Fibroblast of upper back skin (primary cell): ENCODE data around the gene PUDP.

Experiments used
- DNase-seq: peaks from one replicate; pipeline ENCODE4 v3.0.0-alpha.2; 2013

The PUDP gene

DNA sequence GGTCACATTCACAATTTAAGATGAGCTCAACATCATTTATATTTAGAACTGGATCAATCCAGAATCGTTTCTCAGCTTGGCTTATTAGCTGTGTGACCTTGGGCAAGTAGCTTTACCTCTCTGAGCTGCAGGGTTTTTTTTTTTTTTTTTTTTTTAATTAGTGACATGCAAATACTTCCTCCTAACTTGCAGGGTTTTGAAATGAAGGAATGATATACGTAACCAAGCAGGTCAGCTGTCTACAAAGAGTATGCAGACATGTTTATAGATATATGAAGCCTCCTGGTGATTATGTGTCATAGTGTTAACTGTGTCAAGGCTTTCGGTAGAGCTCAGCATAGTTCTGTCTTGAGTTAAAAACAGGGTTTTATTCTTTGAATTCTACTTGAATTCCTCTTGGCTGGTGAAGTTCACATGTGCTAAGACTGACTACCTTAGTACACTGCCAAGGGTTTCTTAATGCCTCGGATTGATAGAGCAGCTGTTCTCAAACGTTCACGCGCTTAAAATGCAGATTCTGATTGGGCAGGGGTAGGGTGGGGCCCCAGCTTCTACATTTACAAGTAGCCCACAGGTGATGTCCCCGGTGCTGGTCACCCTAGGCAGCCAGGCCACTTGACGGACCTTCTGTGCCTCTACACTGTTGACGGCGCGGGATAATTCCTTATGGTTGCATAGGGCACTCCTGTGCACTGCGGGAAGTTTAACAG lies 1.1 kb downstream of the PUDP start:
- no peak for DNase-seq

DNA sequence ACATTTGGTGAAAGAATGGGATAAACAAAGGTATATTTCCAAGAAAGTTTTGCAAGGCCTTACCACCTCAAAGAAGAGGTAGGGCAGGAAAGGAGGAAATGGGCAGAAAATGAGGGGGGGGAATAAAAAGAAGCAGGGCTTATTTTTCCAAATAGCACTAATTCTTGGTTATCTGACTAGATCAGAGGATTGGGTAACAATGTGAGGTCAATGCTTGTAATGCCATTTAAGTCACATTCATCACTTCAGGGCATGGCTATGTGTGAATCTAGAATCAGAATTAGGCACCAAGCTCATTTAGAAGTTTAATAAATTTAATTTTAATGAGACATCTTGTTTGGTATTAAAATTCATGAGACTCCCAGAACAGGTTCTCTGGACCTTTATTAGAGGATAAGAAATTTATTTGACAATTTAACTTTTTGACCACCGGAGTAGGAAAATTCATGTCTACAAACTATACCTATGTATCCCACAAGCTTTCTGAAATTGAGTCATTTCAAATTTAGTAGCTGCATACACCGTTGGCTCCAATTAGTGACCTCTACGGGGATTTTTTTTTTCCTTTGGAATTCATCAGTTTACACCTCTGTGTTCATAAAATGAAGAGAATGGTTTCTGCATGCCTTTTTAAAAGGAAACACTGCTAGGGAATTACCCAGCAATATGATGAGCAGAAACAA lies 1.8 kb downstream of the PUDP start:
- DNase-seq: no peak

DNA sequence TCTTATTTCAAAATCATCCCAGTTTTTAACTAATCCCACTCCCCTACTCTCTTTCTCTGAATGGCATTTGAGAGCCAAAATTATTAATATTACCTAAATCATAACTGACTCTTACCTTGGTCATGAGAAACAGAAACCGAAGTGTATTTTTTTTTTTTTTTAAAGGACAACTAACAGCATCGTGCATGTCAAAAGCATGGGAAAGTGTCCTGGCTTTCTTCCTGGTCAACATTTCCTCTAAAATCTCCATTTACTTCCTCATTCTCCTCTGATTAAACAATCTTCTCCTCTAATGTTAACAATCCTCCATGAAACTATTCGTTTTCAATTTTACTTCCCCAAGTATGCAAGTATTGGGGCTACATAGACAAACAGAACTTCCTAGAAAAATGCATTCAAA lies 2.5 kb downstream of the PUDP start:
- DNase-seq: no peak

DNA sequence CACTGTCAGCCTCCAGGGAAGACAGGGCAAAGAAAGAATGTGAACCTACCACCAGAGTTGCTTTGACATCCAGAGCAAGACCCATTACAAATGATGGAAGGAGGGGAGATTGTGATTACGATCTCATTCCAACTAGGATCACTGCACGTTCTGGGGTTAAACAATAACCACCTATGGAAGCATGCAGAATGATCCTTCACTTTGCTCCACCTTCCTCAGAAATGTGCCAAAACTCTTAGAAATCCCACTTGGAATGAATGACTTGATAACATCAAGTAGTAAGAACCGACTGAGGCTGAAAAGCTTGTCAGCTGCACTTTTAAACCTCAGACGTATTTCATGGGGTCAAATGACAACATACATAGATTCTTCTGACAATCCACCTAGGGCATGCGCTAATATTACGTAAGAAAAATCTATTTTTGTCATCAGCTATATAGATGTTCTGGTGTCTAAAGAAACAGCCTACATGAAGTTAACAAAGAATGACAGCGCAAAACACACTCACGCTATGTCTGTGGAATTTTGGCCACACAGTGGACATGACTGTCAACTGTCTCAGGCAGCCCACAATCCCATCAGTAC lies 3.9 kb downstream of the PUDP start:
- DNase-seq: peak; percentile 11

DNA sequence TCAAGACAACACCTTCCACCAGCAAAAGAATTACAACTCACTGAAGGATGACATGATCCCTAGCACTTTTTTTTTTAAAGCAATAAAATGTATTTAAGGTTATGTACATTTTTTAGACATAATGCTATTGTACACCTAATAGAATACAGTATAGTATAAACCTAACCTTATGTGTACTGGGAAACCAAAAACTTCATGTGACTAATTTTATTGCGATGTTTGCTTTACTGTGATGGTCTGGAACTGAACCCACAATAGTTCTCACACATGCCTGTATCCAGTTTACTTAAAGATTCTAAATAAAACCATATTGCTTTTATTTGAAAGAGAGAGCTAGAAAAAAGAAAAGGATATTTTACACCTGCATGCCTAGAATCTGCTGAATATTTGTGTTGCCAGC lies 4.9 kb downstream of the PUDP start:
- no peak for DNase-seq

DNA sequence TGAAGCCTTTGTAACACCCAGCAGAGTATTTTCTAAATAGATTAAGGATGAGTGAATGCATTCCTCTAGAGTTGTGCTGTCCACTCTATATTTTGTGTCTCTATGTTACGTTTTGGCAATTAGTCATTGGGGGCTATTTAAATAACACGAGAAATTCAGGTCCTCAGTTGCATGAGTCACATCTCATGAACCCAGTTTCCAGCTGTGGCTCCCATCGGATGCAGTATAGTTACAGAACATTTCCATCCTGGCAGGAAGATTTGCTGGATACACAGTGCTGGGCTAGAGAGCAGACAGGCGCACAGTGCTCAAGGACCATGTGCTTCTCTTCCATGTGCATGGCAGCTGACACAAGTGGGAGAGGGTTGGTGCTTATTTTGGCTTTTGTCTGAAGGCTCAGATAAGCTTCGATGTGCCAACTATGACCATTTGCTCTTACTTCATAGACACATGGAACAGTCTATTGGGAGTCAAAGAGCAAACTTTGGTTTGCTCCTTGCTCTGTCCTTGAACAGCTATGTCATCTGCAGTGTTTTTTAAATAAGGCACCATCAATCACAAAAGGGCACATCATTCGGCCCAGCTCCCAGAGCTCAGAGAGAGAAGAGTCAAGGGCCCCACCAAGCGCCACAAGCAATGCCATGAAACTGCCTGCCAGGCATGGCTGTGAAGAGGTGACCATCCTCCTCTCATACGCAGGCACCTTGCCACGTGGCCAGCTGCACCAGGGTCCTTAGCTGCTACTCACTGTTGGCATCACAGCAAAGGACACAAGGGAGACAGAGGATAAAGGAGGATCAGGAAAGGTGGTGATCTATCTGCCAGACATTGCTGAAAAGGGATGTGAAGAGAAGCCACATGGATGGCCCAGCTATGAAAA lies 8.5 kb downstream of the PUDP start:
- peak; percentile 87 for DNase-seq

DNA sequence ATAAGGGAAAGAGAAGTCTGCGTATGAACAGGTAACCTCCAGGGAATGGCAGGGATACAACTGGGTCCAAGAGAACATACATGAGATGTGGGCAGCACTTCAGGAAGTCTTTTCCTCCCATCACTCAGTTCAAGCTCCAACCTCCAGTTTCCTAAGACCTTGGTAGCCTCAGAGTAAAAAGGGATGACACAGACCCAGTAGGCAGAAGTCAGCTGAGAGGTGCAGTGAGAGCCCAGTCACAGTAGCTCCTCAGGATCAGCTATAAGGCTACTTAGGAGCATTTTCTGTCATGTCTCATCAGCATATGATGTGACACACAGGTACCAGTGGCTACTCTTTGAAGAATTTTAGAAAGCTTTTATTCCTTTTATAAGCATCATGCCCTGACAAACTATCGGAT lies 13.0 kb downstream of the PUDP start:
- no peak for DNase-seq

DNA sequence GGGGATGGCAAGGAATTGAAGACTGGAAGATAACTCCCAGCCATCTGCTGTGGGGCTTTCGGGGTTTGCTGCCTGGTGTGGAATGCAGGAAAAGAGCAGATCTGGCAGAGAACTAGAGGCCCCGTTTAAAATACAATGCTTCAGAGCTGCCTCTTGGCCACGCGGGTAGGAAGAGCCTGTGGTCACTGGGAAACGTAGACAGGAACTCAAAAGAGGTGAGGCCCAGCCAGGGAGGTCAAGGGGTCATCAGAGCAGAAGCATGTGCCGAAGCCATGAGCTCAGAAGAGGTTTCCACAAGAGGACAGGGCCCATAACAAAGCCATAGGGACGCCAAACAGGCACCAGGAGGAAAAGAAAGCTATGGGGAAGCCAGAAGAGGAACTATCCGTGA lies 14.9 kb downstream of the PUDP start:
- DNase-seq: peak; percentile 34

DNA sequence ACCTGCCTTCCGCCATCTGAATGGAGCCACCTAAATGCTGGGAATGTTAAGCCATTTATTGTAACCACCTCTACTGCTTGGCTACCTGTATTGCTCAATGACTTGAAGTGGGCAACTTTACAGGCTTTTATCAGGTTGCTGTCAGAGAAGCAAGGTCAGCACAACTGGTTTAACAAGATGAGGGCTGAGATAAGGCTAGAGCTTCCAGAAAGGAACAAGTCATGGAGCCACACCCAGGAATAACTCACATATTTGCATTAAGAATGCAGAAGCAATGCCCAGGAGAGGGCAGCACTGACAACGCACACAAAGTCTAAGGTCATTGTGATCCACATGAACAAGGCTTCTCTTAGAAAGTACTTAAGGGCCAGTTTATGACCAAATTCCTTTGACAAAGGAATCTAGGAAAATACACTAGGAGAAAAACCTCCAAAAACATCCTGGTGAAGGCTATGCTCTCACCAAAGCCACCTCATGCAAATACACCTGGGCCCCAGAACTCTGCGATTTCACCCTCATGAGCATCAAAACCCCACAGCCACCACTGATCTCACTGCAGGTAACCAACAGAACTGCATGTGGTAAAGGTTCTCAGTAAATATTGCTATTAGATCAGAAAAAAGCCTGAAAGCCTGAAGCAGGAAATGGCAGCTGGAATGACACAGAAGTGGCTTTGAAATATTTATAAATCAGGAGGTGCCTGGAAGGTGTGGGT lies 15.5 kb downstream of the PUDP start:
- DNase-seq: peak; percentile 71

DNA sequence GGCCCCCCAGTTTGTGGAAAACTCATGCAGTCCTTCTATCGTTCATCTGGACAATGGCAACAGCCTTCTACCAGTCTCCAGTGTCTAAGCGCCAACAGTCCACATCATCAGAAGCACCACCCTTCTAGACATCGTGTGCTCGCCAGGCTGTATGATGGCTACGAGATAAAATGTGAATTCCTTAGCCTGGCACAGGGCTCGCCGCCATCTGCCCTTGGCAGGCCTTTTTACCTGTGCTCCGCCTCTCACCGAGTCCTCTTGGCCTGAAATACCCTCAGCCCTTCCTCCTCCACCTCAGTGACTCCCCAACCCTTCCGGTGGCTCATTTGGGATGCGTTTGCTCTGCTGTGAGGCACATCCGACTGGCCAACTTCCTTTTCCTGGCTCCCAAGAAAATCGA lies 16.3 kb downstream of the PUDP start:
- no peak for DNase-seq

DNA sequence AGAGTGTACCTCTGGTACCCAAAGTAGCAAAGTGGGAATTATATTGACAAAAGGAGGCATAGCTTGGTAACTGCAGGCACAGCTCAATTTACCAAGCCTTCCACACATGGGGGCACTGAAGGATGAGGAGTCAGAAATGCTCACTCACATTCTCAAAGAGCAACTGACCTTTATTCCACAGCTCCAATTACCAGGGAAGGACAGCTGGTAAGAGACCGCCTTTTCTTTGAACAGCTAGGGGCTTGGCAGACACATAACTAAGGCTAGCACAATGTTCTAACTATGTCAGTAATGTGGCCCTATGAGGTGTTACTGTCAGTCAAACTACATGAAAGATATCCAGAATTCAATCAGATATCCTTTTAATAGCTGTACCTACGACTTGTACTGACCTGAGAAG lies 20.9 kb downstream of the PUDP start:
- DNase-seq: no peak

DNA sequence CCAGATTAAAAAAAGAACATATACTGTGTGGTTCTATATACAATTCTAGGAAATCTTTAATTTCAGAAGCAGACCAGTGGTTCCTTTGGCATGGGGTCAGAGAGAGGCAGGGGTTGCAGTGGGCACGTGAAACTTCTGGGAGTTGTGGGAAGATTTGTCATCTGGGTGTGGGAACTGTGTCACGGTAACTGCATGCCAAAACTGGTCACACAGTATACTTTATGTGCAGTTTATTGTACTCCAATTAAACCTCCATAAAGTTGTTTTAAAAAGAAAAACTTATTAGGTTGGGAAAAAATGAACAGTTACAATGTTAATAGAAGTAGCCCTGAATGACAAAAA lies 27.1 kb downstream of the PUDP start:
- DNase-seq: no peak

DNA sequence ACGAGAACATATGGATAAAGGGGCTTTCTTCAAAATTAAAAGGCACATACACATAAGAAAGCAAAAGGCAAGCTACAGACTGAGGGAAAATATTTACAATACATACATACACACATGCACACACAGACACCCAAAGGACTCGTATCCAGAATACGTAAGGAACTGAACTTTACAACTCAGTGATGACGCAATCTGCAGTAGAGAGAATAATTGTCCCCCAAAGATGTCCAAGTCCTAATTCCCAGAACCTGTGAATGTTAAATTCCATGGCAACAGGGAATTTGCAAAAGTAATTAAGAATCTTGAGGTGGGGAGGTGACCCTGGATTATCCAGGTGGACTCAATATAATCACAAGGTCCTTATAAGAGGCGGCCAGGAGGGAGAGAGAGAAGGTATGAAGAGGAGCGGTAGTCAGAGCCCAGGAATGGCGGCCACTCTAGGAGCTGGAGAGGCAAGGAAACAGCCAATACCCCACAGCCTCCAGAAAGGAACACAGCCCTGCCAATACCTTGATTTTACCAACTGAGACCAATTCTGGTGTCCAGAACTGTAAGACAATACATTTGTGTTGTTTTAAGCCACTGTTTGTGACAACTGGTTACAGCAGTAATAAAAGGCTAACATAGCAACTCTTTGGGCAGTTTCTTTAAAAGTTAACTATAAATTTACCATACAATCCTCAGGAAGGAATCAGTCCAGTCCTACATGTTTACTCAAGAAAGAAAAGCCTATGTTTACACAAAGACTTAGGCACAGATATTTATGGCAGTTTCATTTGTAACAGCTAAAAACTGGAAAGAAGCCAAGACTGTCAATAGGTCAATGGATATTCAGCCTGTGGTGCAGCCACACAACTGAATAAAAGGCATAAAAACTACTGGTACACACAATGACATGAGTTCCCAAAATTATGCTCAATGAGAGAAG lies 27.7 kb downstream of the PUDP start:
- no peak for DNase-seq

DNA sequence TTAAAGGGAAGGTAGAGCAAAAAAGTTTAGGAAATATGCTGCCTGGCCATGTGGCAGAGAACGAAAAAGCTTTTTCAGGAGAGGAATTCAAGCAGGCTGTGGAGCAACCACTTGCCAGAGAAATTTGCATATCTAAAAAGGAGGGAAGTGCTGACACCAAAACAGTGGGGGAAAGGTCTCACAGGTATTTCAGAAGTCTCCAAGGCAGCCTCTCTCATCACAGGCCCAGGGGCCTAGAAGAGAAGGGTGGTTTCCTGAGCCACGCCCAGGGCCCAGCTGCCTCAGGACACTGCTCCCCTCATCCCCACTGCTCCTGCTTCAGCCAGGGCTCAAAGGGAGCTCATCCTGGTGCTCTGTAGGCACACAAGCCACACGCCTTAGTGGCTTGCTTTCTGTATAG lies 30.4 kb downstream of the PUDP start:
- no peak for DNase-seq

DNA sequence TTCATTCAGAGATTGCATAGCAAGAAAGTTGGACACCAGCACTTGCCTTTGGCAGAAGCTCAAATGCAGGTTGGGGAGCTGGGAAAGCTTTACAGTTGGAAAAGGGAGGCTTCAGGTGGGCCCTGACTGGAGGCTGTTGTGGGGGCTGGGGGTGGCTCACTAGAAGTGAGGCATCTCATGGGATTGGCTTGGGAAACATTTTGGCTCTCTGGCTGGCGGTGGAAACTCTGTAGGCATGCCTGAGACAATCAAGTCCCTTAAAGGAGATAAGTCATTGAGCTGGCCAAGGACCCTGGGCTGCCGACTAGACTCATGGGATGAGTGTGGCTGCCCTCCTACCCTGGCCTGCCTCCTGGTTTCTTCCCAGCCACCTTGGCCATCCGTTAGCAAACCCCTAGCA lies 31.9 kb downstream of the PUDP start:
- DNase-seq: no peak

DNA sequence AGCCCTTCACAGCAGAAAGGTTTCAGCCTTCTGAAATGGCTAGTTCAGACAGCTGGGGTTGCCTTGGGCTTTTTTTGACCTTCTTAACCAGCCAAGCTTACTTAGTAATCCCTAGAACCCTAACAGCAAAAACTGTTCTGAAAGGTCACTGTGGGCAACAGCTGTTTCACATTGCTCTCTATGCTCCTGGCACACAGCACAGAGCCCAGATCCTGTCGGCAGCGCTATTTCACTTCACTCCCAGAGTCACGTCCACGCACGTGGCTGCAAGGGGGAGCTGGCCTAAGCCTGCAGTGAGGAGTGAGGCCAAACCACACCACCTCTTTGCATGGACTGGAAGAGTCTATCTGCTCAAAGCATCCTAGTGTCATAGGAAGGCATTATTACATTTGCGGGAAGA lies 32.4 kb downstream of the PUDP start:
- DNase-seq: no peak

DNA sequence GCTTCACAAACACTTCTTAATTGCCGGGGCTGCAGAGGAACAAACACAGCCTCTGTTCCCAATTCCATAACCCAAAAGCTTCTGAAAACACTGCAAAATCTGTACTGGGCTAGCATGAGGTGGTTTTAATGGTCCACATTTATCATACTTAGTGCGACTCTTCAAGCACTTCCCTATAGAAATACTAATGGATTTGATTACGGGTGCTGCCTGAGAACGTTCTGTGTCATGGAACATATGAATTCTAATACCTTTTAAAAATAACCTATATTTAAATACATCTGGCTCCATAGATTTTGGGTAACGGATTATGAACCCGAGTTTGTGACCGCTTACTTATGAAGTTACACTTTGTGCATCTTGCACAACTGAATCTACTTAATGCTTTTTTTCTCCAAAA lies 35.9 kb downstream of the PUDP start:
- DNase-seq: no peak

DNA sequence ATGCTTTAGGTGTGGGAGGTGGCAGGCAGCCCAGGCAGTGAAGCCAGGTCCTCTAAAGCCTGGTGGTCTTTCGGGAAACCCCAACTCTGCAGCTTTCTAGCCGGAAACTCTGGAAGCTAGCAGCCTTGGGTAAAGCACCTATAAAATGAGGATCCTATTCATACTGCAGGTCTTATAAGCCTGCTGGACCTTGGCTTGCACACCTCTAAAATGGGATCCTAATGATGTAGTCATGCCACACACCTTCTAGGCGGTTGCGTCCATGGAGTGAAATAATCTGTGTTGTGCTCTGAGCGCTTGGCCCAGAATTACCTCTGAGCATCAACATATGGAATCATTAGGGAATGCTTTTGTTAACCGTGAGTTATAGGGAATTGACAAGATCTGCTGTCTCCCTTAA lies 36.4 kb downstream of the PUDP start:
- no peak for DNase-seq

DNA sequence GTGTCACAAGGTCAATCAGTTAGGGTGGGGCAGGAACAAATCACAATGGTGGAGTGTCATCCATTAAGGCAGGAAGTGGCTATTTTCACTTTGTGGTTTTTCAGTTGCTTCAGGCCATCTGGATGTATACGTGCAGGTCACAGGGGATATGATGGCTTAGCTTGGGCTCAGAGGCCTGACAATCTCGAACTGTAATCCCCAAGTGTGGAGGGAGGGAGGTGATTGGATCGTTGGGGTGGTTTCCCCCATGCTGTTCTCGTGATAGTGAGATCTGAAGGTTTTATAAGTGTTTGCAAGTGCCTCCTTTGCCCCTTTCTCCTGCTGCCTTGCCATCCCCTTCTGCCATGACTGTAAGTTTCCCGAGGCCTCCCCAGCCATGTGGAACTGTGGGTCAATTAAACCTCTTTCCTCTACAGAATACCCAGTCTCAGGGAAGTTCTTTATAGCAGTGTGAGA lies 37.1 kb downstream of the PUDP start:
- no peak for DNase-seq

DNA sequence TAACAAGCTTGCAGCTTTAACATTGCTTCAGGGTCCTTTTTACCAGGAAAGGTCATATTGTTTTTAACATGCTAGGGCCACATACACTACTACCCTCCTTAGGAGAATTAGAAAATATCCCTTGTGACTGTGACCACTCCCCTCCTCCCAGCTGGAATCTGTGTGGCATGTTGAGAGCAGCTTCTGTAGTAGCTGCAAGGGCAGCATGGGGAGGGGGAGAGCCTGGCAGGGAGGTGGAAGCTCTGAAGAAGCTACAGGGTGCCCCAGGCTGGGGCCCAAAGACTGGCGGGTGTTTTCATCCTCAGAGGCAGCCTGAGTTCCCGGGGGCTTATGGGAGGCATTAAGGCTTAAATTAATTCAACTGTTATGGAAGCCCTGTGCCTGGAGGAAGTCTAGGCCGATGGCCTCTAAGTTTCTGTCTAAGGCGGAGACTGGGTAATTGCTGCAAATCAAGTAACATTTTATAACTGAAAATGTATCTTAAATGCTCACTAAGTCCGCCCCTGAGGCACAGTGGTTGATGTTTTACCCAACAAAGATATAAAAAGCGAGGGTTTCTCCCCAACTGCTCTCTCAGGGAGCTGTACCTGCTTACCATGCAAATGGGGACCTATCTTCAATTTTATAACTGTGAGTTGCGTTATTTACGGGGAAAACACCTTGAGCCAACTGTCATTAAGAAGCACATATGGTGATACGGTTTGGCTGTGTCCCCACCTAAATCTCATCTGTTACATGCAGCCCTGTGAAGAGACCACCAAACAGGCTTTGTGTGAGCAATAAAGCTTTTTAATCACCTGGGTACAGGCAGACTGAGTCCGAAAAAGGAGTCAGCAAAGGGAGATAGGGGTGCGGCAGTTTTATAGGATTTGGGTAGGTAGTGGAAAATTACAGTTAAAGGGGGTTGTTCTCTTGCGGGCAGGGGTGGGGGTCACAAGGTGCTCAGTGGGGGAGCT lies 37.8 kb downstream of the PUDP start:
- DNase-seq: no peak
